HG03460 (cell line): ENCODE data around the gene CDKN1B.

Experiments used
- ATAC-seq: cut with Tn5 transposase; IDR thresholded peaks from one replicate; pipeline ENCODE4 v1.9.1; 2021; ENCODE audit not compliant: unreplicated experiment

CDKN1B gene

GRCh38 chr12:12700254-12700653 lies 16.9 kb upstream of the CDKN1B start:
- ATAC-seq: no peak

GRCh38 chr12:12701457-12701856 lies 15.7 kb upstream of the CDKN1B start:
- ATAC-seq: no peak

GRCh38 chr12:12704593-12705230 lies 12.5 kb upstream of the CDKN1B start:
- peak; percentile 79 for ATAC-seq

GRCh38 chr12:12705838-12706520 lies 11.2 kb upstream of the CDKN1B start:
- ATAC-seq: no peak

GRCh38 chr12:12713932-12714275 lies 3.3 kb upstream of the CDKN1B start:
- ATAC-seq: no peak

GRCh38 chr12:12714276-12715021 lies 2.7 kb upstream of the CDKN1B start:
- ATAC-seq: peak; percentile 24

- ATAC-seq: no peak
Measured at GRCh38 chr12:12715128-12715458, 2.1 kb upstream of the CDKN1B start.

- ATAC-seq: peak; percentile 47
Measured at GRCh38 chr12:12715459-12716150, 1.6 kb upstream of the CDKN1B start.

GRCh38 chr12:12716151-12716792 lies 896 bp upstream of the CDKN1B start:
- ATAC-seq: no peak

GRCh38 chr12:12717586-12718380 lies 615 bp downstream of the CDKN1B start:
- ATAC-seq: peak; percentile 1

- no peak for ATAC-seq
Measured at GRCh38 chr12:12718381-12718759, 1.2 kb downstream of the CDKN1B start.

GRCh38 chr12:12718853-12719252 lies 1.7 kb downstream of the CDKN1B start:
- no peak for ATAC-seq

- ATAC-seq: no peak
Measured at GRCh38 chr12:12719496-12719895, 2.3 kb downstream of the CDKN1B start.

GRCh38 chr12:12720052-12720451 lies 2.9 kb downstream of the CDKN1B start:
- ATAC-seq: no peak

- no peak for ATAC-seq
Measured at GRCh38 chr12:12720672-12721161, 3.5 kb downstream of the CDKN1B start.

- ATAC-seq: no peak
Measured at GRCh38 chr12:12721176-12721751, 4.1 kb downstream of the CDKN1B start.

GRCh38 chr12:12721814-12722434 lies 4.8 kb downstream of the CDKN1B start:
- ATAC-seq: no peak

GRCh38 chr12:12722435-12723148 lies 5.4 kb downstream of the CDKN1B start:
- ATAC-seq: no peak

GRCh38 chr12:12723149-12723680 lies 6.0 kb downstream of the CDKN1B start:
- no peak for ATAC-seq
